K562 treated with DMSO at 1 percent for 12 hours (cell line): ENCODE results near the gene TAF15. TPM values are rescaled to one million over a fixed set of nuclear protein-coding genes. Genes with fewer than 3 reads are reported as not detected.

Experiments
- total RNA-seq: library from RNA; unstranded; fragments of 300-600 nt; gene quantifications from 2 replicates; pipeline ENCODE4 v1.2.3, GENCODE V29; 2022; ENCODE audit not compliant: insufficient read depth

Gene TAF15
- 64.6 and 167 TPM in 2 replicates for total RNA-seq

DNA sequence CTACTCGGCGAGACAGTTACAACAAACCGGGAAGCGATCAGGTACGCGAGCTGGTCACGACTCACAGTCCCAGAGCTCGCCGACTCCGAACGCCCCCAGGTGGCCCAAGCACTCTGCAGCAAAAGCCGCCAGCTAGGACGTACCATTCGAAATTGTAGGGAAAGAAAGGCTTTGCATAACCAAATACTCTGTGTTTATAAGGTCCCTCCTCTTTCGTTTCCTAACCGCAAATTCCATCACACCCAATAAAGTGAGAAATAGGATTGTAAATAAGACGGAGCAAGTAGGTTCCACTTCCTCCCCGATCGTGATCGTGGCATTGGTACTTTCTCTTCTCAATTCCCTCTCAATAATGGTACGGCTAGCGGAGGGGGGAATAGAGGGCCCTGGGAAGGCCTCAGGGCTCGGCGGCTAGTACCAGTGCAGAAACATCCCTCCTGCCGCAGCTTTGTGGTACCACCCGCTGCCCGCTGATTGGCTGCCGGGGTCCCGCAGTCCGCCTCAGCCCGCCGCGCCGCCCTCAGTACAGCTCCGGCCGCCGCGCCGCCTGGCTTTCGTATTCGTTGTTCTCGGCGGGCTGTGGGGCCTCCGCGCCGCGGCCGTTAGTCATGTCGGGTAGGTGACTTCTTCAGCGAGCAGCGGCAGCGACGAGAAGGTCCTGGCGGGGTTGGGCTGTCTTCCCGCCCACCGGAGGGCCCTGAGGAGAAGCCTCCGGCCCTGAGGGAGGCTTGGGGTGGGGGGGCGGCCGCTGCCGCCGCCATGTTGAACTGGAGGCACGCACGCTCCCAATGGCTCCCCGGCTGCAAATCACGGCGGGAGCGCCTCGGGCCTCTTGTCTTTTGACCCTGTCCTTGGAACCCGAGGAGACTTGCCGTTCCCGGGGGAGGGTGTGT, at the start of gene TAF15:
TSS of gene TAF15 (plus strand) at position 523 of the 893 bp plus-strand sequence. CDS start at position 609, 86 bp downstream.

DNA sequence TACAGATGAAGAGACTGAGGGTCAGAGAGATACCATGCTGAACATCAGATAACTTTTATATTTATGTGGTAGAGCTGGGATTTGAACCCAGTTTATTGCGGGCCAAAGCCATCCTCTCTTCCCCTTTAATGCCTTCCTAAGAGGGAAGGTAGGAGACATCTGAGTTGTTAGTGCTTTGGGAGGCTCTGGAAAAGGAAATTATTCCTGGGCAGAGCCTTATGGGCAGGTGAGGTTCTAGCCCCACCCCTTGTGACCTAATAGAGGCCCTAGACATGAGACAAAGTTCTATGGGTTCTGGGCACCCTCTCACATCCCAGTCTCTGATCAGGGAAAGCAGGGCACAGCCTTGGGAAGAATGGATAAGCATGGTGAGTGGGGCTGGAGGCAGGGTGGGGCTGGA, 48.7 kb upstream of the TAF15 start, which contains the start of gene C17orf50:
TSS of gene C17orf50 (plus strand) at position 301 of the 400 bp plus-strand sequence. CDS start at position 356, 55 bp downstream.

GRCh38 chr17:35795007-35795870, 14.0 kb upstream of the TAF15 start, which contains the start of gene MMP28:
TSS of gene MMP28 (minus strand) at chr17:35795641. CDS start at chr17:35795377, 264 bp downstream.

DNA sequence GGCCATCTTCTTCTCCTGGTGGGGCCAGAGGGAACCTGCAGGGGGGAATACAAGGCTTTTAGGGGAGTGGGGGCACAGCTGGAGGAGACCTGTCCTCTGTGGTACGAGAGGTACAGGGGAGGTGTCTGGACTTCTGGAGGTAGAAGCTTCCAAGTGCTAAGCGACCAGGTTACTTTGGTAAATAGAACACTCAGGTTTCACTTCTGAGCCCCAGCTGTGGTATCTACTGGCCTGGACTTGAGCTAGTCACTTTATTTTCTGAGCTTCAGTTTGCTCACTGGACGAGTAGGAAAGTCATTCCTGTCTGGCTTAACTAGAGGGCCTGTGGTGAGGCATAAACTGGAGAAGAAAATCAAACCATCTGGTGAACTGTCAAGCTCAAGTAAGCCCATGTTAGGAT, 59.5 kb downstream of the TAF15 start, which contains the start of gene HEATR9:
TSS of gene HEATR9 (minus strand) at position 155 of the 400 bp plus-strand sequence. CDS start at position 6, 149 bp downstream.

DNA sequence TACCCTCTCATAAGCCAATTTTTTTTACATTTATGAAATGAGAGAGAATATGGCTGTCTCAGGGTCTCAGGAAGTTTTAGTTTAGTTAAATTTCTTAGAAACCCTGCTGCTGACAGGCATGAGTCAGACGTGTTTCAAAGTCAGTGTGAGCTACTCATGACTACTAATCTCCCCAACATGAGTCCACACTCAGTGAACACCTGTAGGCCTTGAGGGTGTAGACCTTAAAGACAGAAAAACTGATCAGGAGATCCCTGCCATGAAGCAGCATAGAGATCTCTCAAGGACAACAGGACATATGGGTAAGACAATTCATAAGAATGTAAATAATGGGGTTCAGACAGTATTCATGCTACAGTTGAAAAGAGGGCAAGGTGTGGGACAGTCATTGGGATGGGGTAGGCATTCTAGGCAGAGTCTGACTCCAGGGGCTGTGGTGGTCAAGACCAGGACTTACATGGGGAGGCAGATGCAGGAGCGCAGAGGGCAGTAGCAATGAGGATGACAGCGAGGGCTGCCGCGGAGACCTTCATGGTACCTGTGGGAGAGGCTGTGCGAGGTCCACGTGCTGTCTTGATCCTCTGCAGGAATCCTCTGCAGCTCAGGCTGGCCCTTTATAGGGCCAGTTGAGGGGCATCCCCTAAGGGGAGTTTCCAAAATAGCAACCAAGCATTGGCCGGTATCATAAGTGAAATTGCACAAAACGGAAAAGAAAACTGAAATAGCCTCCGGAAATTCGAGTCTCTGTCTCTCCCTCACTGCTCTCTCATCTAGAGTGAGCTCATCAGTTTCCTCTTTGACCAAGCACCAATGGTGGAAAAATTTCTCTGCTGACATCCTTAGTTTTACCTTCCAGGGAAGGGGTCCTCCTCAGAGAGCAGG, 70.7 kb downstream of the TAF15 start, which contains the start of gene CCL5:
TSS of gene CCL5 (minus strand) at position 588 of the 882 bp plus-strand sequence.

Other genes with a start within 250 kb of the TAF15 start
- gene SLFN14, start 248.7 kb upstream of the TAF15 start, total RNA-seq: 0.82 and 3.3 TPM in 2 replicates
- 5.6 and 6.1 TPM in 2 replicates for gene PEX12, start 230.9 kb upstream of the TAF15 start, total RNA-seq
- 41.9 and 120 TPM in 2 replicates for gene AP2B1, start 222.2 kb upstream of the TAF15 start, total RNA-seq
- gene RASL10B, start 77.8 kb upstream of the TAF15 start, total RNA-seq: not detected in 2 replicates
- gene GAS2L2, start 56.2 kb upstream of the TAF15 start, total RNA-seq: not detected in 2 replicates
- not detected in 2 replicates for gene C17orf50, start 48.6 kb upstream of the TAF15 start, total RNA-seq
- gene MMP28, start 13.8 kb upstream of the TAF15 start, total RNA-seq: not detected in 2 replicates
- gene HEATR9, start 59.4 kb downstream of the TAF15 start, total RNA-seq: not detected in 2 replicates
- not detected in 2 replicates for gene CCL5, start 70.9 kb downstream of the TAF15 start, total RNA-seq
- 8.6 and 22.3 TPM in 2 replicates for gene RDM1, start 121.3 kb downstream of the TAF15 start, total RNA-seq
- not detected in 2 replicates for gene LYZL6, start 134.2 kb downstream of the TAF15 start, total RNA-seq
- not detected in 2 replicates for gene CCL16, start 172.0 kb downstream of the TAF15 start, total RNA-seq
- gene CCL14, start 177.2 kb downstream of the TAF15 start, total RNA-seq: not detected in 2 replicates
- not detected in 2 replicates for gene CCL15, start 192.1 kb downstream of the TAF15 start, total RNA-seq
- not detected in 2 replicates for gene CCL23, start 208.5 kb downstream of the TAF15 start, total RNA-seq